Omental fat pad (tissue), 4 donors: ENCODE measurements around the gene GPRASP2. TPM values are rescaled to one million over a fixed set of nuclear protein-coding genes. Genes with fewer than 3 reads are reported as not detected.
"Not testable (repeated sequence)": the region's sequence is repeated elsewhere in the genome, so short reads cannot be mapped to it uniquely, and the experiment has no call there.

Source experiments
- ATAC-seq: fragments of 150-250 bp; one replicate; pipeline ENCODE4 v1.9.1; 2016; ENCODE audit warnings: mild to moderate bottlenecking, moderate library complexity; ENCODE audit not compliant: low FRiP score
- DNase-seq: peaks from one replicate; pipeline ENCODE4 v3.0.0-alpha.2; 2019; ENCODE audit warnings: low spot score
- total RNA-seq, 4 donors: library from RNA; depleted of rRNA; stranded (reverse); fragments of >200 nt; gene quantifications; one replicate each; pipeline ENCODE4 v1.1.0, GENCODE V29; 2016
- TF ChIP-seq, protein P1 (sequence below), 3 donors: fragments of 450-650 bp; IDR thresholded peaks; one replicate each; pipeline ENCODE4 v1.5.1; 2016 to 2017; ENCODE audit warnings: antibody characterized with exemption in 3 of 3, mild to moderate bottlenecking in 3 of 3, moderate library complexity in 2 of 3

GPRASP2 gene
- 10 to 100 TPM in 2 of 4 donors, 1 to 10 TPM in 2; 3.5 to 14.0 (median 10.6) TPM for total RNA-seq

DNA sequence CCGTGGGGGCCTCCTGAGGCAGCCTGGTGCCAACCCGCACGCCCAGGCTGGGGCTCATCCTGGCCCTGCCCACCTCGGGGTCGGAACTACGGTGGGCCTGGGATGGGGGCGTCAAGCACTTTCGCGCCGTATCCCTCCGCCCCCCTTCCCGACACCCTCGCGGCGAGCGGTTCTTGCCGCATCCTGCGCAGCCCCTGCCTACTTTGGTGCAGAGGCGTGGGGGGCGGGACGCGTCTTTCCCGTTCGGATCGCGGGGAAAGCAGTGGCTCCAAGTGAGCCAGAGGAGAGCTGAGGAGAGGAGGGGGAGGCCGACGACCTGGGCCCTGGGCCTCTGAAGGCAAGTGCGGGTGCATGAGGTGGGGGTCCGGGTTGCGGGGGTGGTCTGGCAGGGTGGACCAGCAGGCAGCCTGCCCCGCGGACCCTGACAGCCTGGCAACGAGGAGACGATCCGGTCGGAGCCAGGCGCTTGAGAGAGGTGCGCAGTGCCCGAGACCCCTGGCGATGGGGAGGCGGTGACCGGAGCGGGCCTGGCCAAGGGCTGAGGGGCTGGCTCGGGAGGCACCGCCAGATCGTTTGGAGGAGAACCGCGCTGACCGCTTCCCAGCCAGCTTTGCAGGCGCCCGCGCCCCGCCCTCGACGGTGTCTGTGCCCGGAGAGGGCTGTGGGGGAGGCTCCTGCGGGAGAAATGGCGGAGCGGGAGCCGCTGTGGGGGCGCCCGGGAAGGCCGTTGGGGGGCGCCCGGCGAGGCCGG lies at the start of gene GPRASP2:
Gene GPRASP2, plus strand, starts transcription at position 233 of the 751 bp plus-strand sequence. CDS start 2,422 bp downstream, outside the sequence.
- TF ChIP-seq, protein P1, sequence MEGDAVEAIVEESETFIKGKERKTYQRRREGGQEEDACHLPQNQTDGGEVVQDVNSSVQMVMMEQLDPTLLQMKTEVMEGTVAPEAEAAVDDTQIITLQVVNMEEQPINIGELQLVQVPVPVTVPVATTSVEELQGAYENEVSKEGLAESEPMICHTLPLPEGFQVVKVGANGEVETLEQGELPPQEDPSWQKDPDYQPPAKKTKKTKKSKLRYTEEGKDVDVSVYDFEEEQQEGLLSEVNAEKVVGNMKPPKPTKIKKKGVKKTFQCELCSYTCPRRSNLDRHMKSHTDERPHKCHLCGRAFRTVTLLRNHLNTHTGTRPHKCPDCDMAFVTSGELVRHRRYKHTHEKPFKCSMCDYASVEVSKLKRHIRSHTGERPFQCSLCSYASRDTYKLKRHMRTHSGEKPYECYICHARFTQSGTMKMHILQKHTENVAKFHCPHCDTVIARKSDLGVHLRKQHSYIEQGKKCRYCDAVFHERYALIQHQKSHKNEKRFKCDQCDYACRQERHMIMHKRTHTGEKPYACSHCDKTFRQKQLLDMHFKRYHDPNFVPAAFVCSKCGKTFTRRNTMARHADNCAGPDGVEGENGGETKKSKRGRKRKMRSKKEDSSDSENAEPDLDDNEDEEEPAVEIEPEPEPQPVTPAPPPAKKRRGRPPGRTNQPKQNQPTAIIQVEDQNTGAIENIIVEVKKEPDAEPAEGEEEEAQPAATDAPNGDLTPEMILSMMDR (IDR thresholded peaks at IDR 0.05) = no peak
- DNase-seq = no peak
- ATAC-seq = peak; percentile 56

DNA sequence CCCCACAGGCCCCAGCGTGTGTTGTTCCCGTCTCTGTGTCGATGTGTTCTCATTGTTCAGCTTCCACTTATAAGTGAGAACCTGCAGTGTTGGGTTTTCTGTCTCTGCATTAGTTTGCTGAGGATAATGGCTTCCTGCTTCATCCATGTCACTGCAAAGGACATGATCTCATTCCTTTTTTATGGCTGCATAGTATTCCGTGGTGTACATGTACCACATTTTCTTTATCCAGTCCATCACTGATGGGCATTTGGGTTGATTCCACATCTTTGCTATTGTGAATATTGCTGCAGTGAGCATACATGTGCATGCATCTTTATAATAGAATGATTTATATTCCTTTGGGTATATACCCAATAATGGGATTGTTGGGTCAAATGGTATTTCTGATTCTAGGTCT lies 48.4 kb upstream of the GPRASP2 start:
- DNase-seq = not testable (repeated sequence)

DNA sequence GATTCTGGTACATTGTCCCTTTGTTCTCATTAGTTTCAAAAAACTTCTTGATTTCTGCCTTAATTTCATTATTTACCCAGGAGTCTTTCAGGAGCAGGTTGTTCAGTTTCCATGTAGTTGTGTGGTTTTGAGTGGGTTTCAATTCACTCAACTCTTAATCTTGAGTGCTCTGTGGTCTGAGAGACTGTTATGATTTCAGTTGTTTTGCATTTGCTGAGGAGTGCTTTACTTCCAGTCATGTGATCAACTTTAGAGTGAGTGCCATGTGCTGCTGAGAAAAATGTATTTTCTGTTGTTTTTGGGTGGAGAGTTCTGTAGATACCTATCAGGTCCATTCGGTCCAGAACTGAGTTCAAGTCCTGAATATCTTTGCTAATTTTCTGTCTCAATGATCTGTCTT lies 45.2 kb upstream of the GPRASP2 start:
- not testable (repeated sequence) for DNase-seq, ATAC-seq

More for the DNA sequence above, 48.4 kb upstream of the GPRASP2 start:
- ATAC-seq = not testable (repeated sequence)

DNA sequence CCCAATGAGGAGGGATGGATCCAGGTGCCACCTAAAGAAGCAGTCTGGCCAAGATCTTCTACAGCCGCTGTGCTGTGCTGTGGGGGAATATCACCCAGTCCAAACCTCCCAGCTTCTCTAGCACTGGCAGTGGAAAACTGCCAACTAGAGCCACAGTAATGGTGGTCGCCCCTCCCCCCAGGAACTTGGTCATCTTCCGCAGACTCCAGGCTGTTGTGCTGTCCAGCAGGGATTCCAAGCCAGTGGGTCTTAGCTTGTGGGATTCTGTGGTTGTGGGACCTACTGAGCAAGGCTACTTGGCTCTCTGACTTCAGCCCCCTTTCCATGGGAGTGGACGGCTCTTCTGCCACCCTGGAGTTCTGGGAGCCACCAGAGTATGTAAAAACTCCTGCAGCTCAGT lies 42.7 kb upstream of the GPRASP2 start:
- ATAC-seq (no peak), DNase-seq (no peak)

DNA sequence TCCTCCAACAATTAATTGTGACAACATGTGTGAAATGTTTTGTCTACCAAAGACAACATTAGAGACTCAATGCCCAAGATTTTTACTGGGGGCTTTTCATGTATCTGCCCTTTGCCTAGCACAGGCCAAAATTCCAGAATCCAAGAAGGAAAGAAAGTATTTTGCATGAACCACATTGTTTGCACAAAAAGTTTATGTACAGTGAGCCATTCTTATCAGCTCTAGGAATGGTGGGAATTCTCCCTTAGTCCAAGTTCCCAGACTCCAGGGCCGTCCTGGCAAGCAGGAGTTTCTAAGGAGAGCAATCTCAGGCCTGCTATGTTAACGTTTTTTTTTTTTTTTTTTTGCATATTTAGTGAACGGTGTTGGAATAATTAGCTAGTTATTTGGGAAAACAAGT lies 39.4 kb upstream of the GPRASP2 start:
- no peak for DNase-seq
- TF ChIP-seq, protein P1 (IDR thresholded peaks at IDR 0.05) = no peak
- ATAC-seq = no peak

More for the DNA sequence above, 42.7 kb upstream of the GPRASP2 start:
- TF ChIP-seq, protein P1 (IDR thresholded peaks at IDR 0.05) = no peak

DNA sequence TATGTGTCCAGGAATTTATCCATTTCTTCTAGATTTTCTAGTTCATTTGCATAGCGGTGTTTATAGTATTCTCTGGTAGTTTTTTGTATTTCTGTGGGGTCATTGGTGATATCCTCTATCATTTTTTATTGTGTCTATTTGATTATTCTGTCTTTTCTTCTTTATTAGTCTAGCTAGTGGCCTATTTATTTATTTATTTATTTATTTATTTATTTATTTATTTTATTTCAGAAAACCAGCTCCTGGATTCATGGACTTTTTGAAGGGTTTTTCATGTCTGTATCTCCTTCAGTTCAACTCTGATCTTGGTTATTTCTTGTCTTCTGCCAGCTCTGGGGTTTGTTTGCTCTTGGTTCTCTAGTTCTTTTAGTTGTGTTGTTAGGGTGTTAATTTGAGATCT lies 34.8 kb upstream of the GPRASP2 start:
- DNase-seq, ATAC-seq: not testable (repeated sequence)

DNA sequence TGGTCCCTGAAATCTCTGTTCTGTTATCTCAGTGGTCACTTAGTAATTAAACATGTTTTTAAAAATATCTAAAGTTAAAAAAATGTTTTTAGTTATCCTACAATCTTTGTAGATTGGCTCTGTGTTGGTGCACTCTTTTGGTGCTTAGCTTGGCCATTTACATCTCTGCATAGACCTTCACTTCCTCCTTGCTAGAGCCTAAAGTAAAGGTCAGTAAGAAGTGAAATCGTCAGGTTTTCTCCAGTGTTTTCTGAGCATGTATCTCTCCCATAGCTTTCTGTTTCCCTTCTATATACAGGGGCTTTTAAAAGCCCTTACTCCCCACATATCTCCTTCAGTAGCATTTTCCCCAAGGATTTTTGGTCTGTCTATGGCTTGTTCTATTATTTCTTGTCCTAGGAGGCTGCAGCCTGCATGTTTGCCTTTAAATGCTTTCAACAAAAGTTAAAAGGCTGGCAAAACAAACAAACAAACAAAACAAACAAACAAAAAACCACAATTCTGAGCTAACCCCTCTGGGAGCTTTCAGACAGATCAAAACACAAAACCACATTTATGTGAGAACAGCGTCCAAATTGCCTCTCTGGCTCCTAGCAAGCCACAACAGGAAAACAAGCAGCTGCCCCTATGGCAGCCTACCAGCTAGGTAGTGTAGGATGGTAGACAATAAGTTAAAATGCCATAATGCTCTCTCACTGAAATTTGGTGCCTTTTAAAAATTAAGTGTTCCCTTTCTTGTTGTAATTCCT lies 27.3 kb upstream of the GPRASP2 start:
- DNase-seq (no peak), ATAC-seq (no peak)
- TF ChIP-seq, protein P1 (IDR thresholded peaks at IDR 0.05) = no peak

DNA sequence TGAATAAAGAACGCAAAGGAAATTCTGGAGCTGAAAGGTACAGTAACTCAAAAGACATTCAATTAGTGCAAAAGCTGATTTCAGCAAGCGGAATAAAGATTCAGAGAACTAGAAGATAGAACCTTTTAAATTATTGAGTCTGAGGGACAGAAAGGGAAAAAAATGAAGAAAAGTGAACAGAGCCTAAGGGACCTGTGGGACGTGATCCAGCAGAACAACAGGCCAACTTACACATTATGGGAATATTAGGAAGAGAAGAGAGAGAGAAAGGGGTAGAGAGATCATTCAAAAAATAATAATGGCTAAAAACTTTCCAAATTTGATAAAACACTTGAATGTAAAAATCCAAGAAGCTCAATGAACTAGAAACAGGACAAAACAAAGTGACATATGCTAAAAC lies 17.5 kb upstream of the GPRASP2 start:
- no peak for ATAC-seq
- TF ChIP-seq, protein P1 (IDR thresholded peaks at IDR 0.05) = no peak
- no peak for DNase-seq
